Measurements from ENCODE around the gene CNTNAP2.

The CNTNAP2 gene

GRCh38 chr7:147952918-147953317, 1836.3 kb downstream of the CNTNAP2 start:
- ATAC-seq = no peak

GRCh38 chr7:147968046-147968610, 1851.5 kb downstream of the CNTNAP2 start:
- no peak for DNase-seq
- ATAC-seq = no peak

More at GRCh38 chr7:147952918-147953317, 1836.3 kb downstream of the CNTNAP2 start:
- no peak for DNase-seq

DNA sequence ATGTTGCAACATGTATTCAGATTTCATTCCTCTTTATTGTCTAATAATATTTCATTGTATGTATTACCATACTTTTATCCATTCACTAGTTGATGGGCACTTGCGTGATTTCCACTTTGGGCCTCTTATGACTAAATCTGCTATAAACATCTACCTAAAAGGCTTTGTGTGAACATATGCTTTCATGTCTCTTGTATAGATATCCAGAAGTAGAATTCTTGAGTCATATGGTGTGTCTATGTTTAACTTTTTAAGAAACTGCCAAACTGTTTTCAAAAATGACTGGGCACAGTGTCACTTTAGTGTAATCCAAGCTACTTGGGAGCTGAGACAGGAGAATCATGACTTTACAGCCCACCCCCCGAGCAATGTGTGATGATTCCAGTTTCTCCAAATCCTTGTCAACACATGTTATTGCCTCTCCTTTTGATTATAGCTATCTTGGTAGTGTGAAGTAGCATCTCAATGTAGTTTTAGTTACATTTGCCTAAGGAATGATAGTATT, 1855.1 kb downstream of the CNTNAP2 start:
- DNase-seq (no peak), ATAC-seq (no peak)

GRCh38 chr7:147978201-147978600, 1861.6 kb downstream of the CNTNAP2 start:
- ATAC-seq = no peak
- no peak for DNase-seq

GRCh38 chr7:147978651-147979050, 1862.0 kb downstream of the CNTNAP2 start:
- no peak for DNase-seq
- no peak for ATAC-seq

GRCh38 chr7:147980826-147981813, 1864.5 kb downstream of the CNTNAP2 start:
- ATAC-seq = no peak
- DNase-seq = no peak

DNA sequence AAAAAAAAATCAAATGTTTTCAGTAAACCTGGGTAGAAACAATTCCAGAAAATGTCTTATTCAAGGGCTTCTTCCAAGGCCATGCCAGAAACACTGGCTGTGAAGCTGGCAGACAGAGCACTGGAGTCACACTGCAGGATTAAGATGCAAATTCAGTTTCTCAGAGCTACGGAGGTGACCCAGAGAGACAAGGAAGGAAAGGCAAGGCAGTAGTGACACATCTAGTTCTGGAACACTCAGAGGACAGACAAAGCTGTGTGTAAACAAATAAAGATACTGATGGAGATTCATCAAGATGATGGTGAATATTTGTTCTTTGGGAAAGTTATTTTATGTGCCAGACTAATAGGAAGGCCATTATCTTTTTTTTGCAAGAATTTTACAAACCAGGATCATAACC, 1865.7 kb downstream of the CNTNAP2 start:
- no peak for ATAC-seq
- DNase-seq = no peak

DNA sequence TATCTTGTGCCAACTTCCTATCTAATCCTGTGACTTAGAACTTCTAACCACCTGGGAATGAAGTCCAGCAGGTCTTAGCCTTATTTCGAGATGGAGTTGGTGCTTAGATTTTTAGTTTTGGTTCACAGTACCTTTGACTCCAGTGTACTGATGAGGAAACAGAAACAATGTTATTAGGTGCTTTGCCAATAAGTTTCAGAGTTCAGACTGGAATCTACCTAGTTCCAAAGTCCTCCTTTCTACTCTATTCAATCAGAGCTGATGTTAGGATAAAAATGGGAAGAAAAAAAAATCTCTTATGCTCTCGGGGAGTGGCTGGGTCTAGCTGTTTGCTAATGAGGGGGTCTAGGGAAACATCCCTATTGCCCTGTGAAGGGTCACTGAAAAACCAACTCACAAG, 1867.7 kb downstream of the CNTNAP2 start:
- no peak for ATAC-seq
- no peak for DNase-seq

DNA sequence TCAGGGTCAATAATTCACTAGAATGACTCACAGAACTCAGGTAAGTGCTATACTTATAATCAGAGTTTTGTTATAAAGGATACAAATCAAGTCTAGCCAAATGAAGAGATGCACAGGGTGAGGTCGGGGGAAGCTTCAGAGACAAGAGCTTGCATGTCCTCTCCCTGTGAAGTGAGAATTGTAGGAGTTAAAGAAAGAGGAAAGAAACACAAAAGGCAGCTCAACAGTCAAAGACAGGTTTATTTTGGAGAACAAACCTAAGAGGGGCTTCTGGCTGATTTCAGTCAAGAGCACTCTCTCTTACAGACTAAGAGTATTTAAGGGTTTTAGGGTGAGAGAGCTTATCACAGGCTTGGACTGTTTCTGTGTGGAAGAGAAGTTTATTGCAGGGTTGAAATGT, 1873.5 kb downstream of the CNTNAP2 start:
- ATAC-seq (no peak), DNase-seq (no peak)

GRCh38 chr7:147990942-147991341, 1874.3 kb downstream of the CNTNAP2 start:
- ATAC-seq (no peak), DNase-seq (no peak)

GRCh38 chr7:147992698-147993097, 1876.1 kb downstream of the CNTNAP2 start:
- DNase-seq (no peak), ATAC-seq (no peak)

DNA sequence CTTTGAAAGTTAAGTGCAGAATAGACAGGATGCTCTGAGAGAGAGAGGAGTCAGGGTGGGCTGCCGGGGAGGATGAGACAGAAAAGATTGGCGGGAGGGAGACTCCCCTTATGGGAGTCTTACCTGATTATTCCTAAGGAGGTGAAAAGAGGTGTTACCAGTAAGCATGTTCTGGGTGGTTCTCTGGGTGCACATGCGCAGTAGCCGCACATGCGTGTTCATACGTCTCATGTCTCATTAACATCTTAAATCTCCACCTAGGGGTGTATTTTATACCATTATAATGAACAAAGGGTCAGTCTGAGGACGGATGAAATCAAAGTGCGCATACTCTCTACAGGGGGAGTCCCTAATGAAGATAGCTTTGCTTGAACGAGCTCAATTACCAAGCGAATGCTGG, 1881.0 kb downstream of the CNTNAP2 start:
- ATAC-seq (no peak), DNase-seq (no peak)

DNA sequence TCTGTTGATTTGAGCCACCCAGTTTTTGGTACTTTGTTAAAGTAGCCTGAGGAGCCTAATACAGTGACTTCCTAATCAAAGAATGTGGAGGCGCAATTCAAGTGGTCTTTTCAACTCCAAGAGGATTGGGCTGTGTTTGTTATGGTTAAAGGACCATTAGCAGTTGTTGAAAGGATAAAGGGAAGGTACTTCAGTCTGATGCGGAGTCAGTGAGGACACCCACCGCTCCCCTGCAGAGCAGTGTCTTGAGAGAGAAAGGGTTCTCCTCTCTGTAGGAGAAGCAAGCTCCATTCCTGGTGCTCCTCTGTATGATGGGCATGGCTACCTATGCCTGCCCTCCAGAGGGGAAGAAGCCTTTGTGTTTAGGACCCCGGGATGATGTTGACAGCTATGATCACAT, 1883.4 kb downstream of the CNTNAP2 start:
- DNase-seq (no peak), ATAC-seq (no peak)

- ATAC-seq = no peak
- no peak for DNase-seq
These were observed 1895.2 kb downstream of the CNTNAP2 start for GRCh38 chr7:148011753-148012152.

DNA sequence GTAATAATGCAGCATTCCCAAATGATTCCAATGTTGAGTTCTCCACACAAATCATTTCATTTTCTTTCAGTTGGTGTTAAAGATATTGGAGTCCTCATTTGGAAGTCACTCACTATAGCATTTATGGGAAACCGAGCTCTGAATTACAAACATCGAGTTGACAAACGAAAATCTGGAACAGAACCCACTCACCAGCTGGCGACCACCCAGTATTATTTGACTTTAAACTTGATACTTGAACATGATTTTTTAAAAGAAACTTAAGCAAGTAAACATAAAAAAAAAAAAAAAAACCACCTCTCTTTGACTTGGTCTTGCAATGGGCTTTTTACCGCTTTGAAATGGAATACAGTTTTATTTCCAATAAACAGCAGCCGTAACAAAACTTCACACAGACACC, 1897.4 kb downstream of the CNTNAP2 start:
- DNase-seq (no peak), ATAC-seq (no peak)

DNA sequence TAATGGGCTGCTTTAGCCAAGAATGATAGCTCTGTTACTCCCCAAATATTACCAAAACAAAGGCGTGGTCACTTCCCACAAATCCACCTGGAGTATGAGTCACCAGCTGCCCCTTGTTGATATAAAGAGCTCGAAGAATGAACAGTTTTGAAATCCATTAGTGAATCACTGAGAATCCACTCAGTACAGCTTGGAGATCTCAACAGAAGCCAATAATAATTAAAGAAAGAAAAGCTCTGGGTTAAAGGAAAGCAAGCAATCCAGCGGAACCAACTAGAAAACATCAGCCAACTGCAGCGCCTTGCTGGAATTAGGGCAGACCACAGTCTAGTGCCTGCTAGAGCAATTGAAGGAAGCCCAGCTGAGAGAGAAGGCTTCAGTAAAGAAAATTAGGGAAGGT, 1897.9 kb downstream of the CNTNAP2 start:
- no peak for ATAC-seq
- DNase-seq = no peak

GRCh38 chr7:148017126-148017525, 1900.5 kb downstream of the CNTNAP2 start:
- ATAC-seq (no peak), DNase-seq (no peak)

GRCh38 chr7:148020679-148021078, 1904.1 kb downstream of the CNTNAP2 start:
- no peak for ATAC-seq
- no peak for DNase-seq

- no peak for DNase-seq
- ATAC-seq = no peak
These were observed 1905.0 kb downstream of the CNTNAP2 start for GRCh38 chr7:148021507-148022045.

GRCh38 chr7:148022832-148023231, 1906.2 kb downstream of the CNTNAP2 start:
- ATAC-seq (no peak), DNase-seq (no peak)

DNA sequence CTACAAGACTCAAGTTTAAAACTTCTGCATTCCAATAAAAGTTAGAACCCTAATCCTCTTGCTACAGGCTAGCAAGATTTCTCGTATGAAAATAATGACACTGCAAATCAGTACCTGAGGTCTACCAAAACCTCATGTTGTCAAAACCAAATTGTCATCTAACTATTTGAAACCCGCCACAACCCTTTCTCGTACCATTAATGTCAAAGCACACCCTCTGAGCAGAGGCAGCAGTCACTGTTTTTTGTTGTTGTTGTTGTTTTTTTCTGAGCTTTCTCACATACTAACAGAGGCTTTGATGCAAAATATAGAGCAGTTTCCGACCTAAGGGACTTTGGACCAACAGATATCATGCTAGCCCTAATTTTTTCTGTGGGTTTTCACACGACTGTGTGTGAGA, 1910.1 kb downstream of the CNTNAP2 start:
- ATAC-seq (no peak), DNase-seq (no peak)

DNA sequence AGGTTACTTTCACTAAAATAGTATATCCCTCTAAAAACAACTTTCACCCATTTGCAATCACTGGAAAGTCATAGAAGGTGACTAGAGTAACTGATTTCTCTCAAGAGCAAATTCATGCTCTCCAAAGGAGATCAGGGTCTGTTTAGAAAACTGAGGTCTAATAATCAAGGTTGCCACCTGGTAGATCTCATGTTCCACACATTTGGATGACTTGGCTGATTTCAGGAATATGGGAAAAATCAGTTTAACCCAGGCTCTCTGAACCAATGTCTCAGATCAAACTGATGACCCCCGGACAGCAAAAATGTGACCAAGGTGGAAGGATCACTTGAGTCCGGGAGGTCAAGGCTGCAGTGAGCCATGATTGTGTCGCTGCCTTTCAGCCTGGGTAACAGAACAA, 1911.6 kb downstream of the CNTNAP2 start:
- ATAC-seq (no peak), DNase-seq (no peak)

GRCh38 chr7:148031019-148031418, 1914.4 kb downstream of the CNTNAP2 start:
- ATAC-seq (no peak), DNase-seq (no peak)
